Mucosa of rectum (tissue), 2 donors: ENCODE results near the gene UTP4.
"Not testable (repeated sequence)": the region's sequence is repeated elsewhere in the genome, so short reads cannot be mapped to it uniquely, and the experiment has no call there.

Experiments
- H3K27ac ChIP-seq, 2 donors: one replicate each; pipeline ENCODE4 v1.7.0; 2013; ENCODE audit warnings: inconsistent platforms in 2 of 2, low read depth in 2 of 2, low read length in 2 of 2
- H3K27me3 ChIP-seq, 2 donors: one replicate each; pipeline ENCODE4 v1.7.0; 2013; ENCODE audit warnings: low read length in 2 of 2; ENCODE audit not compliant: control insufficient read depth in 2 of 2, insufficient read depth in 2 of 2
- H3K36me3 ChIP-seq, 2 donors: one replicate each; pipeline ENCODE4 v1.7.0; 2013; ENCODE audit warnings: low read length in 2 of 2; ENCODE audit not compliant: control insufficient read depth in 2 of 2, insufficient read depth in 2 of 2
- H3K4me1 ChIP-seq, 2 donors: one replicate each; pipeline ENCODE4 v1.7.0; 2013; ENCODE audit warnings: low read length in 2 of 2, mild to moderate bottlenecking in 1 of 2; ENCODE audit not compliant: control insufficient read depth in 2 of 2, insufficient read depth in 2 of 2
- H3K4me3 ChIP-seq, 2 donors: one replicate each; pipeline ENCODE4 v1.7.0; 2013; ENCODE audit warnings: low read length in 2 of 2
- H3K9ac ChIP-seq, 2 donors: one replicate each; pipeline ENCODE4 v1.7.0; 2013; ENCODE audit warnings: low read length in 2 of 2, low read depth in 1 of 2, mild to moderate bottlenecking in 1 of 2
- H3K9me3 ChIP-seq, 2 donors: one replicate each; pipeline ENCODE4 v1.7.0; 2013; ENCODE audit warnings: low read length in 2 of 2; ENCODE audit not compliant: control insufficient read depth in 2 of 2
- donor health status: healthy.
- donor health status: Normal muscosa, but diverticular disease.

The UTP4 gene

GRCh38 chr16:69127966-69128510 is 4.4 kb upstream of the UTP4 start:
- H3K4me1 ChIP-seq: peaks cover 4 to 6% of the 10 kb centered on the region in 2 donors
- no peak overlapping the region for H3K9ac ChIP-seq
- no peaks in the 10 kb centered on the region for H3K27me3 ChIP-seq
- H3K27ac ChIP-seq: no peak overlapping the region
- no peaks in the 10 kb centered on the region for H3K9me3 ChIP-seq
- H3K36me3 ChIP-seq: peaks cover 2 to 4% of the 10 kb centered on the region in 2 donors
- no peak overlapping the region for H3K4me3 ChIP-seq

- Histone ChIP-seq H3K9me3 (no peaks in the 10 kb centered on the region), H3K9ac (no peak overlapping the region), H3K4me3 (no peak overlapping the region), H3K27ac (no peak overlapping the region), H3K36me3 (peaks cover 2 to 4% of the 10 kb centered on the region in 2 donors), H3K4me1 (peaks cover 9 to 11% of the 10 kb centered on the region in 2 donors), H3K27me3 (no peaks in the 10 kb centered on the region)
Measured at GRCh38 chr16:69130461-69130860, 2.0 kb upstream of the UTP4 start.

- H3K4me1 ChIP-seq: peaks cover 9 to 11% of the 10 kb centered on the region in 2 donors
Measured at GRCh38 chr16:69131167-69131838, 1.1 kb upstream of the UTP4 start.

DNA sequence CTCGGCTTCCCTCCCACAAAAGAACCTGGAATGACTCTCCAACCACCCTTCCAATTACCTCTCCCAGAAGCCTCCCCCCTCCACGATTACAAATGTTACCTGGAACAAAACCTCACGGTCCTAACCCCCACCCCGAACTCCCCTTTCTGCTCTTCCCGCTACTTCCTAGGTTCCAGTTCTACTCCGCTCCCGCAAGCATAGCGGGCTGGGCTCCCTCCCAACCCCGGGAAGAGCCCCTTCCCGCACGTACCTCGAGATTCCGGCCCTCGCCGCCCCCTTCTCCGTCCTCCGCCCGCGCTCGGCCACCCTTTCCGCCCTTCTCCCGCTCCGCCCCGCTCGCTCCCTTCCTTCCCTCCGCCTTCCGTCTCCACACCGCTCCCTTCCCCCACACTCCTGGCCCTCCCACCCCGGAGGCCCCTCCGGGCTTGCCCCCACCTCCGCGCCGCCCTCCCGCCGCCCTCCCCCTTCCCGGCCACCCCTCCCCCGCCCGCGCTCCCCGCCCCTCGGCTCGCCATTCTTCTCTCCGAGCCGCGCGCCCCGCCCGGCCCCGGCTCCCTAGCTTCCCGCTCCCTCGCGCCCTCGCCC is 518 bp upstream of the UTP4 start:
- Histone ChIP-seq H3K27me3 (no peaks in the 10 kb centered on the region), H3K9ac (peak overlapping the region; percentile 91 to 95), H3K4me3 (peak overlapping the region; percentile 89 to 95), H3K9me3 (no peaks in the 10 kb centered on the region), H3K36me3 (peaks cover under 1 to 2% of the 10 kb centered on the region in 2 donors), H3K27ac (peak overlapping the region; percentile 86), H3K4me1 (peaks cover 9 to 11% of the 10 kb centered on the region in 2 donors)

More at GRCh38 chr16:69131167-69131838, 1.1 kb upstream of the UTP4 start:
- peak overlapping the region; percentile 79 to 86 for H3K27ac ChIP-seq
- H3K36me3 ChIP-seq: peaks cover 0 to 3% of the 10 kb centered on the region in 2 donors
- peak overlapping the region; percentile 89 to 95 for H3K4me3 ChIP-seq
- no peaks in the 10 kb centered on the region for H3K27me3 ChIP-seq
- no peaks in the 10 kb centered on the region for H3K9me3 ChIP-seq
- peak overlapping the region; percentile 91 to 95 for H3K9ac ChIP-seq

- peaks cover 9% of the 10 kb centered on the region in 2 donors for H3K4me1 ChIP-seq
- peak overlapping the region; percentile 80 to 89 for H3K4me3 ChIP-seq
- no peaks in the 10 kb centered on the region for H3K27me3 ChIP-seq
- H3K9ac ChIP-seq: peak overlapping the region; percentile 54 to 80
- H3K9me3 ChIP-seq: no peaks in the 10 kb centered on the region
- H3K27ac ChIP-seq: no peak overlapping the region
- peaks cover 8 to 9% of the 10 kb centered on the region in 2 donors for H3K36me3 ChIP-seq
Measured at GRCh38 chr16:69133373-69133954, 1.0 kb downstream of the UTP4 start.

DNA sequence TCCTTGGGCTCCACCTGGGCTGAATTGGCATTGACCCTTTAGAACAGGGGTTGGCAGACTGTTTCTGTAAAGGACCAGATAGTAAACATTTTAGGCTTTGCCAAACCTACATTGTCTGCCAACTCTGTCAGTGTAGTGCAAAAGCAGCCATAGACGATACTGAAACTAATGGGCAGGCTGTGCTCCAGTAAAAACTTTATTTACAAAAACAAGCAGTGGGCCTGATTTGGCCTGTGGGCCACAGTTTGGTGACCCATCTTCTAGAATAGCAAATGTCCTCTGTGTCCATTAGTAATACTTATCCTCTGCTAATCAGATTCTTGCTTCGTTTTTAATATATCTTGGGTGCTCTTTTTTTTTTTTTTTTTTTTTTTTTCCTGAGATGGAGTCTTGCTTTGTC is 6.2 kb downstream of the UTP4 start:
- no peak overlapping the region for H3K9ac ChIP-seq
- H3K36me3 ChIP-seq: peaks cover 29 to 42% of the 10 kb centered on the region in 2 donors
- peaks cover 0 to 1% of the 10 kb centered on the region in 2 donors for H3K4me1 ChIP-seq
- H3K4me3 ChIP-seq: no peak overlapping the region
- H3K9me3 ChIP-seq: no peaks in the 10 kb centered on the region
- no peaks in the 10 kb centered on the region for H3K27me3 ChIP-seq
- no peak overlapping the region for H3K27ac ChIP-seq

GRCh38 chr16:69139464-69139863 is 7.0 kb downstream of the UTP4 start:
- H3K9ac ChIP-seq, H3K9me3 ChIP-seq, H3K27ac ChIP-seq, H3K4me3 ChIP-seq, H3K4me1 ChIP-seq, H3K27me3 ChIP-seq: not testable (repeated sequence)
- H3K36me3 ChIP-seq: peaks cover 32 to 49% of the 10 kb centered on the region in 2 donors

DNA sequence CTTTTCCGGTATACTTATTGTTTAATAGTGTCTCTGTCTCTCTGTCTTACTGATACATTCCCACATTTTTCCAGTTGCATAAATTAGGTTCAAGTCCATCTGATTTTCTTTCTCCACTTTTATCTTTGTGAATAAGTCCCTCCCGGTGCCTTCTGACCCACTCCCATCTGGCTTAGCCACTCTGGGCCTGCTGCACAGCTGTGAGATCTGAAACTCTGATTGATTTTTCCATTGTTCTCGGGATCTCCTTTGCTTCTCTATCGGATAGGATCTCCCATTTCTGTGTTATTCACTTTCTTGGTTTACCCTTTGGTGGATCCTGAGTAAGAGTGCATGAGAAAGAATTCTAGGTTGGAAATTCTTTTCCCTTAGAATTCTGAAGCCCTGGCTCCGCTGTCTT is 8.6 kb downstream of the UTP4 start:
- Histone ChIP-seq H3K36me3 (peaks cover 37 to 54% of the 10 kb centered on the region in 2 donors), H3K4me3 (no peak overlapping the region), H3K27me3 (no peaks in the 10 kb centered on the region), H3K9me3 (no peaks in the 10 kb centered on the region), H3K4me1 (no peaks in the 10 kb centered on the region), H3K27ac (no peak overlapping the region), H3K9ac (no peak overlapping the region)

GRCh38 chr16:69141936-69142335 is 9.5 kb downstream of the UTP4 start:
- Histone ChIP-seq H3K4me3 (no peak overlapping the region), H3K4me1 (no peaks in the 10 kb centered on the region), H3K36me3 (peaks cover 41 to 57% of the 10 kb centered on the region in 2 donors), H3K27me3 (no peaks in the 10 kb centered on the region), H3K9me3 (no peaks in the 10 kb centered on the region), H3K9ac (no peak overlapping the region), H3K27ac (no peak overlapping the region)

GRCh38 chr16:69143116-69143515 is 10.7 kb downstream of the UTP4 start:
- peaks cover 33 to 58% of the 10 kb centered on the region in 2 donors for H3K36me3 ChIP-seq
- H3K4me1 ChIP-seq: no peaks in the 10 kb centered on the region

More at GRCh38 chr16:69143116-69143515, 10.7 kb downstream of the UTP4 start:
- H3K27me3 ChIP-seq: no peaks in the 10 kb centered on the region
- H3K9me3 ChIP-seq: no peaks in the 10 kb centered on the region
- no peak overlapping the region for H3K27ac ChIP-seq
- H3K4me3 ChIP-seq: no peak overlapping the region
- no peak overlapping the region for H3K9ac ChIP-seq
